Testis (tissue), 2 donors: Measurements from ENCODE around the gene SPEF2.

Experiments used
- POLR2A ChIP-seq: fragments of 450-650 bp; IDR thresholded peaks from one replicate; pipeline ENCODE4 v1.6.1; 2017; ENCODE audit warnings: antibody characterized with exemption, mild to moderate bottlenecking, moderate library complexity
- TF ChIP-seq, protein P1 (sequence below), 3 experiments: fragments of 450-650 bp in 2 of 3; fragments of 200-600 bp in 1 of 3; sonication (generic) in 1 of 3; IDR thresholded peaks; one replicate each; pipeline ENCODE4 v1.5.1; 2016 to 2019; ENCODE audit warnings: antibody characterized with exemption in 3 of 3, mild to moderate bottlenecking in 2 of 3, moderate library complexity in 1 of 3

DNA sequence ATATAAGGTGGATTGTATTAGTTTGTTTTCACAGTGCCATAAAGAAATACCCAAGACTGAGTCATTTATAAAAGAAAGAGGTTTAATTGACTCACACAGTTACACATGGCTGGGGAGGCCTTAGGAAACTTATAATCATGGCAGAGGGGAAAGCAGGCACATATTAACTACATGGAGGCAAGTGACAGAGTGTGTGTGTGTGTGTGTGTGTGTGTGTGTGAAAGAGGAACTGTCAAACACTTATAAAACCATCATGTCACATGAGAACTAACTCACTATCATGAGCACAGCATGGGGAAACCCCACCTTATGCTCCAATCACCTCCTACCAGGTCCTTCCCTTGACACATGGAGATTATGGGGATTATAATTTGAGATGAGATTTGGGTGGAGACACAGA lies 118.6 kb downstream of the SPEF2 start:
- TF ChIP-seq, protein P1, sequence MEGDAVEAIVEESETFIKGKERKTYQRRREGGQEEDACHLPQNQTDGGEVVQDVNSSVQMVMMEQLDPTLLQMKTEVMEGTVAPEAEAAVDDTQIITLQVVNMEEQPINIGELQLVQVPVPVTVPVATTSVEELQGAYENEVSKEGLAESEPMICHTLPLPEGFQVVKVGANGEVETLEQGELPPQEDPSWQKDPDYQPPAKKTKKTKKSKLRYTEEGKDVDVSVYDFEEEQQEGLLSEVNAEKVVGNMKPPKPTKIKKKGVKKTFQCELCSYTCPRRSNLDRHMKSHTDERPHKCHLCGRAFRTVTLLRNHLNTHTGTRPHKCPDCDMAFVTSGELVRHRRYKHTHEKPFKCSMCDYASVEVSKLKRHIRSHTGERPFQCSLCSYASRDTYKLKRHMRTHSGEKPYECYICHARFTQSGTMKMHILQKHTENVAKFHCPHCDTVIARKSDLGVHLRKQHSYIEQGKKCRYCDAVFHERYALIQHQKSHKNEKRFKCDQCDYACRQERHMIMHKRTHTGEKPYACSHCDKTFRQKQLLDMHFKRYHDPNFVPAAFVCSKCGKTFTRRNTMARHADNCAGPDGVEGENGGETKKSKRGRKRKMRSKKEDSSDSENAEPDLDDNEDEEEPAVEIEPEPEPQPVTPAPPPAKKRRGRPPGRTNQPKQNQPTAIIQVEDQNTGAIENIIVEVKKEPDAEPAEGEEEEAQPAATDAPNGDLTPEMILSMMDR (IDR thresholded peaks at IDR 0.05), result no peak
- no peak for TF ChIP-seq POLR2A
